GM20000 (cell line): ENCODE data around the gene NTN5.

Source experiments
- DNase-seq: peaks from one replicate; pipeline ENCODE4 v3.0.0; 2012; ENCODE audit warnings: low spot score
- CTCF ChIP-seq: IDR thresholded peaks from 2 replicates; pipeline ENCODE4 v1.5.1; 2012; ENCODE audit warnings: mild to moderate bottlenecking, control low read depth; ENCODE audit errors: extremely low read depth, missing control alignments

Gene NTN5

GRCh38 chr19:48678201-48678600 lies 5.4 kb upstream of the NTN5 start:
- no peak for TF ChIP-seq CTCF
- DNase-seq: no peak

GRCh38 chr19:48676887-48677286 lies 4.1 kb upstream of the NTN5 start:
- DNase-seq: no peak
- TF ChIP-seq CTCF: no peak

- no peak for TF ChIP-seq CTCF
- DNase-seq: no peak
These were observed 3.7 kb upstream of the NTN5 start for GRCh38 chr19:48676487-48676886.

GRCh38 chr19:48674921-48675824 lies 2.4 kb upstream of the NTN5 start:
- TF ChIP-seq CTCF: peak; percentile 85
- DNase-seq: peak; percentile 95

- no peak for TF ChIP-seq CTCF
- DNase-seq: peak; percentile 34
These were observed 1.5 kb upstream of the NTN5 start for GRCh38 chr19:48674216-48674809.

- no peak for TF ChIP-seq CTCF
- peak; percentile 32 for DNase-seq
These were observed 751 bp upstream of the NTN5 start for GRCh38 chr19:48673436-48674100.
